Caco-2 (cell line): ENCODE measurements around the gene TEAD1. TPM values are rescaled to one million over a fixed set of nuclear protein-coding genes. Genes with fewer than 3 reads are reported as not detected.

ENCODE experiments used
- BruUV-seq: library from RNA; stranded (reverse); fragments of 400-500 nt; replicated peaks from 2 replicates; lab custom pipeline; 2021; lab: Mats Ljungman, UMichigan
- CTCF ChIA-PET: fragments of 300-600 bp; sonication (Branson Sonifier 250); formaldehyde crosslinking; loops from one replicate; lab custom pipeline; 2022; ENCODE audit warnings: antibody characterized with exemption; lab: Charles Lee
- POLR2A ChIA-PET: fragments of 300-600 bp; sonication (Branson Sonifier 250); formaldehyde crosslinking; loops from one replicate; lab custom pipeline; 2022; ENCODE audit warnings: antibody characterized with exemption; lab: Charles Lee
- DNase-seq, 2 experiments: peaks; one replicate each; pipeline versions ENCODE4 v3.0.0 to v3.0.0-alpha.2; 2020 to 2022
- H3K27me3 ChIP-seq: replicated peaks from 2 replicates; pipeline ENCODE4 v1.6.0; 2011; ENCODE audit warnings: low read length; ENCODE audit not compliant: control insufficient read depth, insufficient read depth
- H3K36me3 ChIP-seq: 2 replicates; pipeline ENCODE4 v1.5.1; 2011; ENCODE audit warnings: low read length; ENCODE audit not compliant: control insufficient read depth, insufficient read depth
- H3K4me1 ChIP-seq: fragments of 250-450 bp; sonication (Bioruptor Pico); 2 replicates; pipeline ENCODE4 v1.5.1; 2020; ENCODE audit warnings: mild to moderate bottlenecking
- H3K4me3 ChIP-seq: 2 replicates; pipeline ENCODE4 v1.5.1; 2011; ENCODE audit warnings: low read depth, mild to moderate bottlenecking, control low read depth, low read length
- H3K9me3 ChIP-seq: fragments of 250-450 bp; sonication (Bioruptor Pico); 2 replicates; pipeline ENCODE4 v1.5.1; 2020; ENCODE audit warnings: mild to moderate bottlenecking, moderate library complexity
- H3K27ac Mint-ChIP-seq: one replicate; pipeline ENCODE4 v1.8.0; 2022; ENCODE audit warnings: mixed read lengths; ENCODE audit not compliant: unreplicated experiment
- H3K27me3 Mint-ChIP-seq: one replicate; pipeline ENCODE4 v1.8.0; 2022; ENCODE audit warnings: mixed read lengths; ENCODE audit not compliant: insufficient read depth, unreplicated experiment
- H3K36me3 Mint-ChIP-seq: one replicate; pipeline ENCODE4 v1.8.0; 2022; ENCODE audit warnings: mild to moderate bottlenecking, mixed read lengths; ENCODE audit not compliant: insufficient read depth, unreplicated experiment
- H3K4me1 Mint-ChIP-seq: one replicate; pipeline ENCODE4 v1.8.0; 2022; ENCODE audit warnings: low read depth, mixed read lengths; ENCODE audit not compliant: unreplicated experiment
- H3K4me3 Mint-ChIP-seq: one replicate; pipeline ENCODE4 v1.8.0; 2022; ENCODE audit warnings: mild to moderate bottlenecking, moderate library complexity, mixed read lengths; ENCODE audit not compliant: unreplicated experiment
- H3K9me3 Mint-ChIP-seq: one replicate; pipeline ENCODE4 v1.8.0; 2022; ENCODE audit warnings: mixed read lengths; ENCODE audit not compliant: unreplicated experiment
- CTCF ChIP-seq, 2 experiments: fragments of 200-600 bp in 1 of 2; IDR thresholded peaks; 1 replicate in 1 of 2; 2 replicates in 1 of 2; pipeline versions ENCODE4 v1.5.1 to v1.8.0; 2011 to 2022; ENCODE audit warnings: antibody characterized with exemption in 1 of 2, control low read depth in 1 of 2, inconsistent platforms in 1 of 2, low read depth in 1 of 2, low read length in 1 of 2, mild to moderate bottlenecking in 1 of 2, moderate library complexity in 1 of 2; ENCODE audit not compliant: insufficient read depth in 1 of 2, severe bottlenecking in 1 of 2, unreplicated experiment in 1 of 2
- intact Hi-C: fragments of 100-400 bp; cut with micrococcal nuclease; formaldehyde crosslinking; loops from one replicate; pipeline ENCODE4 v1.10.0; 2022; ENCODE audit not compliant: unreplicated experiment
- total RNA-seq: library from RNA; stranded (reverse); gene quantifications from 2 replicates; pipeline ENCODE4 v1.2.3, GENCODE V29; 2022

The TEAD1 gene
- total RNA-seq, 1 experiment from 2014 or later, result 144 TPM

GRCh38 chr11:12981676-12982522, 307.7 kb downstream of the TEAD1 start:
- H3K36me3 ChIP-seq, result no peaks in the 10 kb centered on the region
- intact Hi-C loops, result no loop called here
- Mint-ChIP-seq H3K27ac (no peak overlapping the region), H3K36me3 (no peaks in the 10 kb centered on the region), H3K4me1 (no peaks in the 10 kb centered on the region), H3K4me3 (no peak overlapping the region), H3K27me3 (peaks cover 8% of the 10 kb centered on the region), H3K9me3 (no peaks in the 10 kb centered on the region)
- no peaks in the 10 kb centered on the region for H3K4me1 ChIP-seq
- no peaks in the 10 kb centered on the region for H3K9me3 ChIP-seq
- no peak for DNase-seq
- CTCF ChIA-PET, result interaction anchor here (0.8 to 2.0 kb wide), 2 partner anchors 9 to 18 kb away, joined by 4 to 6 read pairs; no protein-coding TSS in a partner anchor
- no TSS peak for BruUV-seq
- peak in 1 of 2 experiments; percentile 11 for TF ChIP-seq CTCF (IDR thresholded peaks at IDR 0.05; ENCODE audit: insufficient read depth in 1 of 2, low read depth in 1 of 2, low read length in 1 of 2, severe bottlenecking in 1 of 2, unreplicated experiment in 1 of 2)
- POLR2A ChIA-PET, result no interaction called here
- H3K27me3 ChIP-seq, result no peaks in the 10 kb centered on the region
- H3K4me3 ChIP-seq, result no peak overlapping the region

- Mint-ChIP-seq H3K36me3 (no peaks in the 10 kb centered on the region), H3K27me3 (peaks cover 8% of the 10 kb centered on the region), H3K27ac (no peak overlapping the region), H3K9me3 (no peaks in the 10 kb centered on the region), H3K4me1 (no peaks in the 10 kb centered on the region), H3K4me3 (no peak overlapping the region)
- Histone ChIP-seq H3K4me1 (no peaks in the 10 kb centered on the region), H3K27me3 (no peaks in the 10 kb centered on the region), H3K9me3 (no peaks in the 10 kb centered on the region), H3K4me3 (no peak overlapping the region), H3K36me3 (no peaks in the 10 kb centered on the region)
- BruUV-seq, result no TSS peak
- no peak for TF ChIP-seq CTCF (IDR thresholded peaks at IDR 0.05; ENCODE audit: insufficient read depth in 1 of 2, low read depth in 1 of 2, low read length in 1 of 2, severe bottlenecking in 1 of 2, unreplicated experiment in 1 of 2)
- DNase-seq, result no peak
- intact Hi-C loops, result no loop called here
- CTCF ChIA-PET, result interaction anchor here (0.7 kb wide), 1 partner anchor 79 kb away, joined by 5 read pairs; no protein-coding TSS in a partner anchor
- POLR2A ChIA-PET, result no interaction called here
Observed at GRCh38 chr11:12983336-12983735, 309.1 kb downstream of the TEAD1 start.

GRCh38 chr11:12986194-12986898, 312.1 kb downstream of the TEAD1 start:
- Histone ChIP-seq H3K9me3 (no peaks in the 10 kb centered on the region), H3K36me3 (no peaks in the 10 kb centered on the region), H3K4me1 (no peaks in the 10 kb centered on the region), H3K27me3 (no peaks in the 10 kb centered on the region), H3K4me3 (no peak overlapping the region)
- ChIA-PET CTCF (no interaction called here), POLR2A (no interaction called here)
- no peaks in the 10 kb centered on the region for H3K36me3 Mint-ChIP-seq
- no peaks in the 10 kb centered on the region for H3K4me1 Mint-ChIP-seq
- no peaks in the 10 kb centered on the region for H3K9me3 Mint-ChIP-seq
- H3K4me3 Mint-ChIP-seq, result no peak overlapping the region
- no TSS peak for BruUV-seq
- DNase-seq, result no peak
- peaks cover 7% of the 10 kb centered on the region for H3K27me3 Mint-ChIP-seq
- no peak for TF ChIP-seq CTCF (IDR thresholded peaks at IDR 0.05; ENCODE audit: insufficient read depth in 1 of 2, low read depth in 1 of 2, low read length in 1 of 2, severe bottlenecking in 1 of 2, unreplicated experiment in 1 of 2)
- H3K27ac Mint-ChIP-seq, result no peak overlapping the region
- intact Hi-C loops, result no loop called here
